IMR-90 (cell line): ENCODE results near the gene R3HDM2. TPM values are rescaled to one million over a fixed set of nuclear protein-coding genes. Genes with fewer than 3 reads are reported as not detected.
A peak's percentile ranks its signal among the peaks of the same experiment; 100 is the strongest.

Experiments used
- ATAC-seq: fragments of 200-7000 bp; cut with Tn5 transposase; 2 replicates; pipeline ENCODE4 v1.9.1; 2020; ENCODE audit warnings: low read depth, mild to moderate bottlenecking, moderate library complexity
- BruUV-seq: library from RNA; stranded (reverse); fragments of 400-500 nt; replicated peaks from 2 replicates; lab custom pipeline; 2021; lab: Mats Ljungman, UMichigan
- CTCF ChIA-PET: fragments of 300-600 bp; formaldehyde crosslinking; extraction: SDS; loops from one replicate; lab custom pipeline; 2021; ENCODE audit warnings: antibody characterized with exemption; lab: Yijun Ruan, JAX
- POLR2A ChIA-PET: fragments of 300-600 bp; sonication (Branson Sonifier 250); formaldehyde crosslinking; loops from one replicate; lab custom pipeline; 2022; ENCODE audit warnings: antibody characterized with exemption; ENCODE audit not compliant: unreplicated experiment; lab: Charles Lee
- DNase-seq: peaks from one replicate; pipeline ENCODE4 v3.0.0; 2013
- H2AFZ ChIP-seq: replicated peaks from 2 replicates; pipeline ENCODE3; 2013; ENCODE audit warnings: low read length, mild to moderate bottlenecking; ENCODE audit not compliant: poor library complexity
- H2AK5ac ChIP-seq: 2 replicates; pipeline ENCODE4 v1.6.1; 2013; ENCODE audit warnings: low read depth, low read length, inconsistent platforms
- H2AK9ac ChIP-seq: replicated peaks from 2 replicates; pipeline ENCODE3; 2013; ENCODE audit warnings: mild to moderate bottlenecking, low read depth, low read length, moderate library complexity; ENCODE audit not compliant: poor library complexity
- H2BK120ac ChIP-seq: 2 replicates; pipeline ENCODE4 v1.6.1; 2013; ENCODE audit warnings: low read depth, low read length, inconsistent platforms
- H2BK15ac ChIP-seq: 3 replicates; pipeline ENCODE4 v1.6.1; 2013; ENCODE audit warnings: low read depth, low read length, inconsistent platforms
- H2BK20ac ChIP-seq: 2 replicates; pipeline ENCODE4 v1.6.1; 2013; ENCODE audit warnings: low read depth, mild to moderate bottlenecking, inconsistent platforms, low read length, moderate library complexity
- H2BK5ac ChIP-seq: 2 replicates; pipeline ENCODE4 v1.6.1; 2013; ENCODE audit warnings: mild to moderate bottlenecking, low read depth, low read length, inconsistent platforms; ENCODE audit not compliant: poor library complexity, severe bottlenecking
- H3K14ac ChIP-seq: replicated peaks from 2 replicates; pipeline ENCODE4 v1.6.1; 2013; ENCODE audit warnings: low read depth, low read length, inconsistent platforms
- H3K18ac ChIP-seq: 2 replicates; pipeline ENCODE4 v1.6.1; 2013; ENCODE audit warnings: low read depth, low read length, control low read depth
- H3K23ac ChIP-seq: 2 replicates; pipeline ENCODE4 v1.6.1; 2013; ENCODE audit warnings: low read depth, low read length, inconsistent platforms
- H3K27ac ChIP-seq: 2 replicates; pipeline ENCODE4 v1.5.1; 2013; ENCODE audit warnings: mild to moderate bottlenecking, control low read depth, low read length; ENCODE audit not compliant: insufficient read depth
- H3K27me3 ChIP-seq: 2 replicates; pipeline ENCODE4 v1.6.1; 2013; ENCODE audit warnings: low read length; ENCODE audit not compliant: control insufficient read depth, insufficient read depth
- H3K36me3 ChIP-seq: 2 replicates; pipeline ENCODE4 v1.6.1; 2013; ENCODE audit warnings: low read length, mixed read lengths; ENCODE audit not compliant: control insufficient read depth, insufficient read depth
- H3K4ac ChIP-seq: 2 replicates; pipeline ENCODE4 v1.6.1; 2013; ENCODE audit warnings: low read depth, low read length, inconsistent platforms
- H3K4me1 ChIP-seq: 2 replicates; pipeline ENCODE4 v1.6.1; 2013; ENCODE audit warnings: low read length, mixed read lengths; ENCODE audit not compliant: control insufficient read depth, insufficient read depth
- H3K4me2 ChIP-seq: 2 replicates; pipeline ENCODE4 v1.6.1; 2013; ENCODE audit warnings: low read depth, mild to moderate bottlenecking, control low read depth, low read length, moderate library complexity
- H3K4me3 ChIP-seq: 2 replicates; pipeline ENCODE4 v1.5.1; 2013; ENCODE audit warnings: low read depth, mild to moderate bottlenecking, control low read depth, low read length, moderate library complexity; ENCODE audit not compliant: insufficient read depth
- H3K56ac ChIP-seq: 2 replicates; pipeline ENCODE4 v1.6.1; 2013; ENCODE audit warnings: low read length, inconsistent platforms; ENCODE audit not compliant: insufficient read depth; ENCODE audit errors: extremely low read depth
- H3K79me1 ChIP-seq, 2 experiments: 2 replicates each; pipeline ENCODE4 v1.6.1; 2013; ENCODE audit warnings: low read length in 2 of 2, inconsistent platforms in 1 of 2, low read depth in 1 of 2
- H3K9ac ChIP-seq: 2 replicates; pipeline ENCODE4 v1.6.1; 2013; ENCODE audit warnings: low read depth, low read length, control low read depth
- H3K9me1 ChIP-seq: 2 replicates; pipeline ENCODE4 v1.6.1; 2013; ENCODE audit warnings: low read length, inconsistent platforms; ENCODE audit not compliant: insufficient read depth
- H3K9me3 ChIP-seq: 2 replicates; pipeline ENCODE4 v1.6.1; 2013; ENCODE audit warnings: low read length; ENCODE audit not compliant: control insufficient read depth, insufficient read depth
- H4K20me1 ChIP-seq: 2 replicates; pipeline ENCODE4 v1.6.1; 2013; ENCODE audit warnings: low read length, inconsistent platforms; ENCODE audit not compliant: insufficient read depth
- H4K5ac ChIP-seq: 2 replicates; pipeline ENCODE4 v1.6.1; 2013; ENCODE audit warnings: mild to moderate bottlenecking, low read depth, low read length, control low read depth
- H4K8ac ChIP-seq, 2 experiments: 2 replicates each; pipeline ENCODE4 v1.6.1; 2013; ENCODE audit warnings: low read depth in 2 of 2, low read length in 2 of 2, control low read depth in 1 of 2, inconsistent platforms in 1 of 2
- H4K91ac ChIP-seq: 2 replicates; pipeline ENCODE4 v1.6.1; 2013; ENCODE audit warnings: low read depth, low read length, inconsistent platforms; ENCODE audit not compliant: insufficient read depth
- CEBPB ChIP-seq: IDR thresholded peaks from 2 replicates; pipeline ENCODE4 v1.6.1; 2012; ENCODE audit warnings: low read depth, low read length, improper control_type of control experiment
- CHD1 ChIP-seq: IDR thresholded peaks from 2 replicates; pipeline ENCODE4 v1.6.1; 2012; ENCODE audit warnings: low read depth, low read length, improper control_type of control experiment
- CTCF ChIP-seq: conservative IDR thresholded peaks from 2 replicates; pipeline ENCODE4 v1.5.1; 2012; ENCODE audit warnings: mild to moderate bottlenecking, low read depth, low read length, improper control_type of control experiment
- ELK1 ChIP-seq: fragments of 150-350 bp; IDR thresholded peaks from 2 replicates; pipeline ENCODE4 v1.6.1; 2016; ENCODE audit warnings: low read depth, mild to moderate bottlenecking, low read length, moderate library complexity, borderline replicate concordance
- FOS ChIP-seq: fragments of 150-350 bp; IDR thresholded peaks from 2 replicates; pipeline ENCODE4 v1.6.1; 2016; ENCODE audit warnings: low read depth, low read length
- MAFK ChIP-seq: IDR thresholded peaks from 2 replicates; pipeline ENCODE4 v1.6.1; 2012; ENCODE audit warnings: low read depth, low read length, improper control_type of control experiment
- MAZ ChIP-seq: IDR thresholded peaks from 2 replicates; pipeline ENCODE4 v1.6.1; 2012; ENCODE audit warnings: low read depth, mild to moderate bottlenecking, low read length, improper control_type of control experiment, moderate library complexity, borderline replicate concordance
- MXI1 ChIP-seq: IDR thresholded peaks from 2 replicates; pipeline ENCODE4 v1.6.1; 2012; ENCODE audit warnings: low read depth, mild to moderate bottlenecking, low read length, moderate library complexity, borderline replicate concordance
- POLR2A ChIP-seq: IDR thresholded peaks from 2 replicates; pipeline ENCODE4 v1.6.1; 2012; ENCODE audit warnings: mild to moderate bottlenecking, low read depth, low read length
- RAD21 ChIP-seq: IDR thresholded peaks from 2 replicates; pipeline ENCODE4 v1.6.1; 2012; ENCODE audit warnings: low read length, improper control_type of control experiment
- RCOR1 ChIP-seq: IDR thresholded peaks from 2 replicates; pipeline ENCODE4 v1.6.1; 2012; ENCODE audit warnings: mild to moderate bottlenecking, low read length, improper control_type of control experiment; ENCODE audit not compliant: insufficient replicate concordance
- RFX5 ChIP-seq: IDR thresholded peaks from 2 replicates; pipeline ENCODE4 v1.8.0; 2012; ENCODE audit warnings: low read depth, mild to moderate bottlenecking, low read length, moderate library complexity
- SMC3 ChIP-seq: fragments of 150-350 bp; IDR thresholded peaks from 2 replicates; pipeline ENCODE4 v1.6.1; 2016; ENCODE audit warnings: low read depth, mild to moderate bottlenecking, antibody characterized with exemption, low read length, moderate library complexity
- USF2 ChIP-seq: fragments of 150-350 bp; IDR thresholded peaks from 2 replicates; pipeline ENCODE4 v1.6.1; 2017; ENCODE audit warnings: mild to moderate bottlenecking, antibody characterized with exemption, low read length, low read depth
- WGBS, 2 experiments: methylation state at CpG; one replicate each; pipeline versions ENCODE4 v1.1.5 to v1.1.7; 2013; ENCODE audit warnings: missing lambda C conversion rate in 2 of 2; ENCODE audit not compliant: insufficient read length in 1 of 2; ENCODE audit errors: extremely low coverage in 2 of 2; 5-methylcytosine and 5-hydroxymethylcytosine counted together
- dilution Hi-C: fragments of 300-500 bp; cut with HindIII; formaldehyde crosslinking; loops from one replicate; pipeline ENCODE4 v1.14.3; 2018; ENCODE audit warnings: low sequenced_read_pairs; ENCODE audit not compliant: unreplicated experiment
- in situ Hi-C: fragments of 300-500 bp; cut with MboI; formaldehyde crosslinking; loops from 3 replicates; pipeline ENCODE4 v1.14.3; 2019; ENCODE audit warnings: low sequenced_read_pairs, inconsistent platforms, mixed read lengths
- intact Hi-C: fragments of 100-400 bp; cut with micrococcal nuclease; formaldehyde crosslinking; loops from 2 replicates; pipeline ENCODE4 v1.10.0; 2022
- polyA plus RNA-seq, 3 experiments: library from polyadenylated mRNA; depleted of rRNA; stranded (reverse); fragments of >200 nt; gene quantifications; 2 replicates each; pipeline ENCODE4 v1.2.3, GENCODE V29; 2012; ENCODE audit warnings: low replicate concordance in 1 of 3
- total RNA-seq: library from RNA; depleted of rRNA; stranded (reverse); fragments of >200 nt; gene quantifications from 2 replicates; pipeline ENCODE4 v1.2.3, GENCODE V29; 2012

The R3HDM2 gene
- total and polyA plus RNA-seq, 2 of the 4 experiments (the other 2 are of a cell fraction) = 7.5 to 28.4 TPM

DNA sequence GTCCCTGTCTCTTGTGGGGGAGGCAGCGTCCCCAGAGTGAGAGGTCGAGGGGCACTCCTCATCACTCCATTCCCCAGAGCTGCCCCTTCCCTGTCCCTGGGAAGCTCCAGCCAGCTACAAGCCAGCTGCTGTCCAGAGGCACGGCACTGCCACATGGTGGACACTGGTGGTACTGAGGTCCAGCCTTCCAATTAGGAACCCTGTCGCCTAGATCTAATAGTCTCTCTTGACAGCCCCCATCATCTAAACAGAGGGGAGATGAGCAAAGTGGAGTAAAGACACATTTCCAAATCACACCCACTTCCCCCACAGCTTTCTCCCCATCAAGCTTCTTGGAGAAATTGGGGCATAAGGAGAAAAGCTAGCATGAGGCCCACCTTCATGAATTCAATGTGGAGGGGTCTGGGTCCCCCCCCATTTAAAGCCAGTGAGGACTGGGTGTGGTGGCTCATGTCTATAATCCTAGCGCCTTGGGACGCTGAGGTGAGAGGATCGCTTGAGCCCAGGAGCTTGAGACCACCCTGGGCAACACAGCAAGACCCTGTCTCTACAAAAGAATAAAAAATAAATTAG is 22.2 kb upstream of the R3HDM2 start:
- Histone ChIP-seq H3K36me3 (no peaks in the 10 kb centered on the region), H2BK15ac (peak overlapping the region; percentile 88; the same call in 1 of the 3 replicates), H4K91ac (peak overlapping the region; percentile 87), H3K9ac (no peak overlapping the region), H3K56ac (no peak overlapping the region), H4K8ac (peak overlapping the region; percentile 10 to 88; a peak in 2 of 4 replicates), H3K4ac (peak overlapping the region; percentile 76), H3K9me3 (no peaks in the 10 kb centered on the region), H3K27me3 (no peaks in the 10 kb centered on the region), H2BK20ac (peak overlapping the region; percentile 82), H3K9me1 (peaks cover 28% of the 10 kb centered on the region), H3K4me2 (peak overlapping the region; percentile 23; the same call in 1 of the 2 replicates), H3K79me1 (peaks cover 0 to 10% of the 10 kb centered on the region in 2 experiments; a peak in 1 of 4 replicates), H2BK5ac (peak overlapping the region; percentile 69), H3K23ac (peak overlapping the region; percentile 10; the same call in 1 of the 2 replicates), H4K20me1 (no peaks in the 10 kb centered on the region), H3K27ac (peak overlapping the region; percentile 53; the same call in 1 of the 2 replicates), H3K18ac (peak overlapping the region; percentile 19; the same call in 1 of the 2 replicates), H3K4me1 (peaks cover 33% of the 10 kb centered on the region), H3K4me3 (no peak overlapping the region), H2BK120ac (peak overlapping the region; percentile 84), H3K14ac (peak overlapping the region; percentile 61), H2AK9ac (peak overlapping the region; percentile 71), H2AFZ (peak overlapping the region; percentile 76), H2AK5ac (peak overlapping the region; percentile 75), H4K5ac (peak overlapping the region; percentile 19; the same call in 1 of the 2 replicates)
- peak; percentile 84 for DNase-seq
- in situ Hi-C loops (loop anchor here (5.0 kb wide), 2 partner anchors 141 to 186 kb away; no protein-coding TSS in a partner anchor), intact Hi-C loops (loop anchor here (1.0 to 5.0 kb wide), 3 partner anchors 81 to 190 kb away; no protein-coding TSS in a partner anchor), dilution Hi-C loops (no loop called here)
- WGBS, 2 experiments = no CpG with 5 or more reads among the region's 7 CpGs
- BruUV-seq = no TSS peak
- POLR2A ChIA-PET = interaction anchor here (1.0 kb wide), 1 partner anchor 145 kb away, joined by 6 read pairs; no protein-coding TSS in a partner anchor
- ATAC-seq = peak; percentile 77
- CTCF ChIA-PET = interaction anchor here (0.5 to 2.5 kb wide), 22 partner anchors 9 to 213 kb away, joined by 3 to 42 read pairs (median 4); no protein-coding TSS in a partner anchor
- TF ChIP-seq USF2 (no peak), MAFK (no peak), CHD1 (no peak), CEBPB (no peak), ELK1 (no peak), RAD21 (peak; percentile 98), FOS (no peak), MXI1 (no peak), RFX5 (no peak), SMC3 (peak; percentile 96), MAZ (peak; percentile 53; the same call in 1 of the 2 replicates), CTCF (peak; percentile 98), RCOR1 (no peak), POLR2A (no peak; the same call in 1 of the 2 replicates)
